Astrocyte of the hippocampus (primary cell): Measurements from ENCODE around the gene COL12A1.

Source experiments
- DNase-seq: peaks from one replicate; pipeline ENCODE4 v3.0.0; 2011; ENCODE audit warnings: low read depth, low spot score

Gene COL12A1

GRCh38 chr6:75144386-75144785, 61.5 kb downstream of the COL12A1 start:
- DNase-seq: no peak

GRCh38 chr6:75143191-75143590, 62.7 kb downstream of the COL12A1 start:
- no peak for DNase-seq

GRCh38 chr6:75142721-75143120, 63.1 kb downstream of the COL12A1 start:
- no peak for DNase-seq

- DNase-seq: no peak
Measured at GRCh38 chr6:75135876-75136275, 70.0 kb downstream of the COL12A1 start.

GRCh38 chr6:75135450-75135849, 70.4 kb downstream of the COL12A1 start:
- DNase-seq: no peak

- peak; percentile 38 for DNase-seq
Measured at GRCh38 chr6:75130784-75131183, 75.1 kb downstream of the COL12A1 start.

GRCh38 chr6:75128878-75129570, 76.8 kb downstream of the COL12A1 start:
- no peak for DNase-seq

GRCh38 chr6:75126518-75126917, 79.3 kb downstream of the COL12A1 start:
- no peak for DNase-seq

- DNase-seq: no peak
Measured at GRCh38 chr6:75124983-75125382, 80.9 kb downstream of the COL12A1 start.

- no peak for DNase-seq
Measured at GRCh38 chr6:75124085-75124484, 81.8 kb downstream of the COL12A1 start.

- no peak for DNase-seq
Measured at GRCh38 chr6:75118925-75119515, 86.8 kb downstream of the COL12A1 start.

GRCh38 chr6:75117701-75118100, 88.2 kb downstream of the COL12A1 start:
- DNase-seq: no peak

- no peak for DNase-seq
Measured at GRCh38 chr6:75116946-75117345, 88.9 kb downstream of the COL12A1 start.

GRCh38 chr6:75115481-75115880, 90.4 kb downstream of the COL12A1 start:
- DNase-seq: peak; percentile 60

GRCh38 chr6:75114806-75115205, 91.0 kb downstream of the COL12A1 start:
- DNase-seq: no peak

GRCh38 chr6:75114195-75114594, 91.7 kb downstream of the COL12A1 start:
- no peak for DNase-seq

GRCh38 chr6:75113446-75113845, 92.4 kb downstream of the COL12A1 start:
- no peak for DNase-seq

- no peak for DNase-seq
Measured at GRCh38 chr6:75109765-75110164, 96.1 kb downstream of the COL12A1 start.

- no peak for DNase-seq
Measured at GRCh38 chr6:75109022-75109421, 96.8 kb downstream of the COL12A1 start.

- no peak for DNase-seq
Measured at GRCh38 chr6:75108333-75108974, 97.4 kb downstream of the COL12A1 start.

GRCh38 chr6:75107913-75108312, 97.9 kb downstream of the COL12A1 start:
- no peak for DNase-seq

- no peak for DNase-seq
Measured at GRCh38 chr6:75106426-75106825, 99.4 kb downstream of the COL12A1 start.

GRCh38 chr6:75103431-75103830, 102.4 kb downstream of the COL12A1 start:
- no peak for DNase-seq
